AG09319 (cell line): Measurements from ENCODE around the gene AHNAK2.

ENCODE experiments used
- DNase-seq: peaks from one replicate; pipeline ENCODE4 v3.0.0-alpha.2; 2010; ENCODE audit warnings: low read depth; ENCODE audit errors: extremely low read depth
- TF ChIP-seq, protein P1 (sequence below): IDR thresholded peaks from 2 replicates; pipeline ENCODE4 v1.5.1; 2011; ENCODE audit warnings: low read depth, mild to moderate bottlenecking, inconsistent platforms, low read length, moderate library complexity

Gene AHNAK2

DNA sequence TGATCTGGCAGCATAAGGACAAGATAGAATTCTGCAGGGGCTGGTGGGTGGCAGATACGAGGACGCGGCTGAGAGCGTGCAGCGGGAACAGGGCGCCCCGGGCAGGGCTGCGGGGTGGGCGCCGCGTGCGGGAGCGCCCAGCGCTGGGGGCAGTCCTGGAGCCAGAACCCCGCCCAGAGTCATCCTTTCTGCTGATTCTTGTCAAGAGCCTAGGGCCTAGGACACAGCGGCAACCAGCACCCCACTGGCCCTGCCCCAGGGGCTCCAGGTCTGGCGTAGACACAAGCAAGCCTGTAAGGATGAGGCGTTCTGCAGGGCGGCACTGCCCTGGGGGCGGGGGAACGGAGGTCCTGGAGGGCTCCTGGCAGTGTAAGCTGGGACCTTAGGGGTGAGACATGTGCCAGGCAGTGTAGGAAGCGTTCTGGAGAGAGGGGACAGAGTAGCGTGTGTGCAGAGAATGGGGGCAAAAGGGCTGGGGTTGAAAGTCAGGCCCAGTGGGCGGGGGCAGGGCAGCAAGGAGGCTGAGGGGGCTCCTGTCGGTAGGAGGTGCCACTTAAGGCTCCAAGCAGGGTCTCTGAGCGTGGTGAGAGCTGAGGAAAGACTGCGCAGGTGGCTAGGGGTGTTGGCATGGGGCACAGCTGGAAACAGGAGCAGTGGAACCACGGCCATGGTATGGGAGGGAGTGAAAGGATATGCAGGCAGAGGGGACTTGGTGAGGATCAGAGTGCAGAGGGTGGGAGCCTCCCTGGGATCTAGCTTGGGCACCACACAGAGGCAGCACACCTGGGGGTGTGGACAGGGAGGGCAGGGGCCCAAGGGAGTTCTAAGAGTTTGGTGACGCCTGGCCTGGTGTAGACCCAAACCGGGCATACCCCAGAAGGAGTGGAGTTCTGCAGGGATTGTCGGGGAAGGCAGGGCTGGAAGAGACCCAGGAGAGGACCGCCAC, 845 bp upstream of the AHNAK2 start:
- TF ChIP-seq, protein P1, sequence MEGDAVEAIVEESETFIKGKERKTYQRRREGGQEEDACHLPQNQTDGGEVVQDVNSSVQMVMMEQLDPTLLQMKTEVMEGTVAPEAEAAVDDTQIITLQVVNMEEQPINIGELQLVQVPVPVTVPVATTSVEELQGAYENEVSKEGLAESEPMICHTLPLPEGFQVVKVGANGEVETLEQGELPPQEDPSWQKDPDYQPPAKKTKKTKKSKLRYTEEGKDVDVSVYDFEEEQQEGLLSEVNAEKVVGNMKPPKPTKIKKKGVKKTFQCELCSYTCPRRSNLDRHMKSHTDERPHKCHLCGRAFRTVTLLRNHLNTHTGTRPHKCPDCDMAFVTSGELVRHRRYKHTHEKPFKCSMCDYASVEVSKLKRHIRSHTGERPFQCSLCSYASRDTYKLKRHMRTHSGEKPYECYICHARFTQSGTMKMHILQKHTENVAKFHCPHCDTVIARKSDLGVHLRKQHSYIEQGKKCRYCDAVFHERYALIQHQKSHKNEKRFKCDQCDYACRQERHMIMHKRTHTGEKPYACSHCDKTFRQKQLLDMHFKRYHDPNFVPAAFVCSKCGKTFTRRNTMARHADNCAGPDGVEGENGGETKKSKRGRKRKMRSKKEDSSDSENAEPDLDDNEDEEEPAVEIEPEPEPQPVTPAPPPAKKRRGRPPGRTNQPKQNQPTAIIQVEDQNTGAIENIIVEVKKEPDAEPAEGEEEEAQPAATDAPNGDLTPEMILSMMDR: no peak
- no peak for DNase-seq

- TF ChIP-seq, protein P1: no peak
- no peak for DNase-seq
Observed at GRCh38 chr14:104977008-104977680, 1.0 kb downstream of the AHNAK2 start.

DNA sequence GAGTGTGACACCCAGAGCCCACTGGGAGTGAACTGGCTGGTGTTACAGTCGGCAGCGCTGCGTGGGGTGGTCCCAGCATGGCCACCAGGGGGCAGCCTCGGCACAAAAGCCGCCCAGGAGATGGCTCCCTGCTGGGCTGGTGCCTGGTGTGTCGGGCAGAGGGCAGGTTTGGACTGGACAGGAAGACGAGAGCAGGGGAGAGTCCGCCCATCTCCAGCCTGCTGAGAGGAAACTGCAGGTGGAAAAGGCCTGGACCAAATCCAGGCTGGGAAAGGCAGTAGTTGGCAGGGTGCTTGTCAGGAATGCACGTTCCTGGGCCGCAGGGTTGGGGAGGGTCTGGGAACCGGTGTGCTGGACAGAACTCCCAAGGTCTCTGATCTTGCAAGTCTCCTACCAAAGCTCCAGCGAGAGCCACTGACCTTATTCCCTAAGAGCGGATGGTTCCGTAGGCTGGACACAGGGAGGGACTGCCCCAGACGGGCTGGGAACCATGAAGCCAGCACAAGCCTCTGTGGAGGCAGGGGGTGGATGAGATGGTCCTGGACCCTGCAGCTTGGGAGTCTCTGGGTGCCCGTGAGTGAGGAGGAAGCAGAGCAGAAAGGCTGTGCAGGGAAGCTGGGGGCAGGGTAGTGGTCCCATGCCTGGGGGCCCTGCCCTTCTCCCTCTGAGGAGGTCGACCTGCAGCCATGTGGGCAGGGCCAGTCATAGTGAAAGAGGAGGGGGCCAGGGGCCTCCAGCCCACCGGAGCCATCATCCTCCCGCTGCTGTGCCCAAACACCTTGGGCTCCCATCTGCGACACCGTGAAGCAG, 1.8 kb downstream of the AHNAK2 start:
- DNase-seq: peak; percentile 40
- TF ChIP-seq, protein P1: peak; percentile 94

DNA sequence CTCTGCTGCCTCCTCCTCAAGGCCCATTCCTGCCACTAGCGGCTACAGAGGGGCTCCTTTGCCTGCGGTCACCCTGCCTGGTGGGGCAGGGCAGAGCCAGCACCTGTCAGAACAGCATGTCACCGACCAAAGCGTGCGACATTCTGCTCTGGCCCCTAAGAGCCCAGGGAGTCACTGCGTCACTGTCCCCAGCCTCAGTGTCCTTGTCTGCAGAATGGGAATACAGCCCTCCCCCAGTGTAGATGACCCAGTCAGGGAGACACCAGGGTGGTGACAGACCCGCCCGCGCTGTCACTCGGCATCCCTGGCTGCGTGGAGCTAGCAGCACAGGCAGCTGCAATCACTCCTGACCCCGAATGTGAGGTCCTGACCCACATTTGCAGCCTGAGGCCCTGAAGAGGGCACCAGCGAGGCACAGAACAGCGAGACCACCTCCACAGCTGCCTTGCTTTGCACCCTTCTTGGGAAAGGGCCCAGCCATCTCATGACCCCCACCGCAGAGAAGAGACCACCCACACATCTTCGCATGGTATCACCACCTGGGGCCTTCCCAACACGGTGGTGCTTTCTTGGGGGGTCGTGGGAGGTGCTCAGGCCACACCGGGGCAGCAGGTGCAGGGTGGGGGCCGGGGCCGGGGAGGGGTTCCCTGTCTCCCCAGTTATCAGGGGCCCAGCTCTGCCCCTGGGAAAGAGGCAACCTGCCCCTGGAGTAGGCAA, 2.5 kb downstream of the AHNAK2 start:
- DNase-seq: no peak
- TF ChIP-seq, protein P1: no peak; the same call in 1 of the 2 replicates

DNA sequence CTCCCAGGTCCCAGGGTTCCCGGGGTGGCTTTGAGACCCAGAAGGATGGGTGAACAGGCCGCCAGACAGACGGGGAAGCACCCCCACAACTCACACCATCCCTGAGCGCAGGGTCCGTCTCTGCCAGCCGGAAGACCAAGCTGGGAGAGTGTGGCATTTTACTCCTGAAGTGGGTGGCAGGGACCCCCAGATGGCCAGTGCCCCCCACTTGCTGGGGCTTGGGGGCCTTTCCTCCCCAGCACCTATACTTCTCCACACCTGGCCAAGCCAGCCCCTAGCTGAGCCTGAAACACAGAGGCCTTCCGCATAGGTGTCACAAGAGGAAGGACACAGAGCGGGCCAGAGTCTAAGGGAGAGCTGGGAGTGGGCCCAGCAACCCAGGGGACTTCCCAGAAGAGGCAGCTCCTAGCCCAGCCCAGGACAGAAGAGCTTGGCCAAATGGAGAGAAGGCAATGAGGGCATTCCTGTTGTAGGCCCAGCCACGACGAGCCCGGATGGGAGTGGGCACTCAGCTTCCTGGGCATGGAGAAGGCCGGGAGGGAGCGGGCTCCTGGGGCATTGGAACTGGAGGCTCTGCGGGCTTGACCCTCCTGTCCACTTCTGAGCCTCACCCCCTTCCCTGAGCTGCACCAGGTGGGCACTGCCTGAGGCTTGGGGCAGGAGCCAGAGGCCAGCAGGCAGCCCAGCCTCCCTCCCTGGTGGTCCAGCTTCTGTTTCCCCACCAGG, 3.3 kb downstream of the AHNAK2 start:
- no peak for DNase-seq
- TF ChIP-seq, protein P1: no peak

- TF ChIP-seq, protein P1: no peak
- DNase-seq: no peak
Observed at GRCh38 chr14:104974146-104974541, 4.0 kb downstream of the AHNAK2 start.
